ENCODE results near the gene GRPR.
A peak's percentile ranks its signal among the peaks of the same experiment; 100 is the strongest.

The GRPR gene

DNA sequence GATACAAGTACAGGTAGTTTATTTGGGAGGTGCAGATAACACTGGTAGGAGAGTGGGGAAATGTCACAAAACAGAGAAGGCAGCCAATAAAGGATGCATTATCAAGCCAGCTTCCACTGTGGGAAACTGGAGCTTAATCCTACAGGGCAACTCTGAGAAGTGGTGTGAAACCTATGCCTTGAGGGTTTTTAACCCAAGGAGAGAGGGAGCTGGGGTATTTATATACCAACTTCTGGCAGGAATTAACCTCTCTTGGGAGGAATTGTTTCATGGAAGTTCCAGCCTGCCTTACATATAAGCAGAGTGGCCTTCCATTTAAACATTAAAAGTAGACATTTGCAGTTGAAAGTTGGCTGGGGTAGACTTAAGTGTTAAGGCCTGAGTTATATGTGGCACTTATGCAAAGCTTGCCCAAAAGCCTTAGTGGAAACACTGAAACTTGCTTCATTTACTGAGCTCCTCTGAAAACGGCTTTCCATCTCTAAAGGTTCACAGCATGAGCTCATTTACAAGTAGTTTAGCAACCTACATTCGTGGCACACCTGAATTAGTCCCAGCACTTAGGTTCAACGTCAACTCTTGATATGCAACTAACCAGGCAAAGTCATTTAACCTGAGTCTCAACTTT is 63.1 kb downstream of the GRPR start:
- no peak for DNase-seq

DNA sequence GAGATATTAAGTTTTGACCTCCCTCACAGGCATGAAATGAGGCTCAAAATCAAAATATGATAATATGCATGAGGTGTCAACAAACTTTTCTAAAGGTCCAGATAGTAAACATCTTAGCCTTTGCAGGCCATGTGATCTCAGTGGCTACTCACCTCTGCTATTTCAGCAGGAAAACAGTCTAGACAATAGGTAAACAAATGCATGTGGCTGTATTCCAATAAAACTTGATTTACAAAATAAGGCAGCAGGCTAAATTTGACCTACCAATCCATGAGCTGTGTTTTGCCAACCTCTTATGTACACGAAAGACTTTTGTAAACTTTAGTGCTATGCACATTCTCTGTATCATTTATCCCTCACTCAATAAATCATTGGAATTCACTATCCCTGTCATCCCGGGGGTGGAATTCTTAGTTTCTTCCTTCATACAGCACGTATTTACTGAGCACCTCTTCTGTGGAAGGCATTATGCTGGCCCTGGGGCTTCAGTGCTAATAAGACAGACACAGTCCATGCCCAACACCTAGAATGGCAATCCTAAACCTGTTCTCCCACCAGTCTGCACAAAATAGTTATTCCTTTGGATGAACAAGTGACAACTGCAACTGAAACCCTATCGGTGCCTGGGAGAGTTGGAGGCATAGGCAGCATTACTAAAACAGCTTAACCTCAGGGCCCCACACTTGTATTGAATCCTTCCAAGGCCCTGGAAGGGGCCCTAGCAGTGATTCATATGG is 63.8 kb downstream of the GRPR start:
- no peak for DNase-seq

DNA sequence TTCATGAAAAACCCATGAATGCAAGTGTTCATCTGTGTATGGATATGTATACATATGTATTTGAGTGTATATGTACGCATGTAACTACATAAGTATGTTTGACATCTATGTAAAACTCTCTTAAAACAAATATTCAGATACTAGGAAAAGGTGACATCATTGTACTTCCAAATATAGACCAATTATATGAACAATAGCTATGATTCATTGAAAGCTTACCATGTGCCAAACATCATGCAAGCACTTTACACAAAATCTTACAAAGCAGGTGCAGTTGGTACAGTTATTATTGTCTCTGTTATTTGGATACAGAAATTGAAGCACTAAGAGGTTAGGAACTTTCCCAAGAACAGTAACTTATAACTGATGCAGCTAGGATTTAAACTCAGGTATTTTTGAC is 65.3 kb downstream of the GRPR start:
- no peak for DNase-seq

GRCh38 chrX:16191605-16192004 is 68.2 kb downstream of the GRPR start:
- no peak for DNase-seq

DNA sequence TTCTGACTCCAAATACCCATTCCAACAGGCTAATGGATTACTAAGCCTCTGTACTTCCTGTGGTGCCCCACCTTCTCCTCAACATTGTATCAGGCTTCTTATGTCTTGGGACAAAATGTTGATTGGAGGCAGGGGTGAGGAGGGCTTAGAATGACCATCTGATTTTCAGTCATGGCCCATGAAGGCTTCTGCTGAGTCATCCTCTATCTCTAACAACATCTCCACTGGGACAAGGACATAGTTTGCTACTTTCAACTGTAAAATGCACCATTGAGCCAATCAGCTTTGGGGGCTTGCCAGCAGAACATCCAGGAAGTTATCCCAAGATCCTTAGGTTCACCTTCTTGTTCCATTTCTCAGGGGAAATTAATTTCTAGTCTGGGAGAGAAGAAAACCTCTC is 73.5 kb downstream of the GRPR start:
- DNase-seq: peak; percentile 52

DNA sequence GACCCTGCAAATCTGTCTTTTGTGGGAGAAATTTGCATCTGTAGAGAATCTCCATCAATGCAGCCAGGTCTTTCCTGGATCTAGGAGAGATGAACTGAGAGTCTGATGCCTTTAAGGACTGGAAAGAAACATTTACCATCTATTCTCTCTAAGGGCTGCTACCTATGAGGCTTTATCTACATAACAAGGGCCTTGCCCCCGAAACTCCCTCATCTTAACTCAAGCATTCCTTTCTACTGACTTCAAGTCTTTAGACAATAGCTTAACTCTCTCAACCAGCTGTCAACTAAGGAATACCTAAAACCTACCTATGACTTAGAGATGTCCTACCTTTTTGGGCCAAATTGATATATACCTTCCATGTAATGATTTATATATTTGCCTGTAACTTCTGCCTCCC is 76.0 kb downstream of the GRPR start:
- no peak for DNase-seq

GRCh38 chrX:16202943-16203342 is 79.6 kb downstream of the GRPR start:
- DNase-seq: no peak

Measured in OCI-M1 (cell line).